HG02938 (cell line): ENCODE measurements around the gene DYNLT3.

Experiments
- ATAC-seq: cut with Tn5 transposase; IDR thresholded peaks from one replicate; pipeline ENCODE4 v1.9.1; 2021; ENCODE audit warnings: mild to moderate bottlenecking, moderate library complexity; ENCODE audit not compliant: unreplicated experiment

The DYNLT3 gene, protein sequence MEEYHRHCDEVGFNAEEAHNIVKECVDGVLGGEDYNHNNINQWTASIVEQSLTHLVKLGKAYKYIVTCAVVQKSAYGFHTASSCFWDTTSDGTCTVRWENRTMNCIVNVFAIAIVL

DNA sequence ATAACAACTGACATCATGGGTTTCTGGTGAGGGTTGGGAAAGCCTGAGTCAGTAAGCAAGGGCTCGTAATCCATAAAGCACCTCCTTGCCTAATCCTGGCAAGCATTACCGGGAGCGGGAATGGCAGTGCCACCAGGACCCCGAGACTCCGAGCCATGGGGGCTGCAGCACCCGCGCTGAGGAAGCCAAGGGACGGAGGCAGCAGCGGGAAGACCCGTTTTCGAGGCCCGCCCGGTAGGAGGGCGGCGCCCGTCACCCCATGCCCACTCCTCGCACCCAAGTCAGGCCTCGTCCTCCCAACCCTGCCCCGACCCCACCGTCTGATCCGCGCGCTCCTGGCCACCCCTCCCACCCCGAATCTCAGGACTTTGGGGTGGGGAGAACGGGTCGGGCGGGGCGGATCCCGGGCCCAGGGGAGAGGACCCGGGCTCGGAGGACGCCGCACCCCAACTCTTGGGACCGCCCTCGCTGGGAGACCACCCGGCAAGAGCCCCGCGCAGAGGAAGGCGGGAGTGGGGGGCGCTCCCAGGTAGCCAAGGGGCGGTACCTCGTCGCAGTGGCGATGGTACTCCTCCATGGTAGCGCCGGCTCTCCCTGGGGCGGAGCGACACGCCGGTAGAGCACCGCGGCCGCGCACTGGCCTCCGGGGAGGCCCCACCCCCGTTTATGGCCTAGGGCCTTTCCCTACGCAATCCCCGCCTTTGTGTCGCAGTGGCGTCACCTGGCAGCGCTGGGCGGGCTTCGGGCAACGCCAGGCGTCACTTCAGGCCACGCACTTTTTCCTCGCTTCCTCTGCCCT, at the start of gene DYNLT3:
TSS of gene DYNLT3 (minus strand) at position 638 of the 799 bp plus-strand sequence. CDS start at position 577, 61 bp downstream.
- ATAC-seq, result peak; percentile 98

- ATAC-seq, result no peak
These were observed 49.1 kb upstream of the DYNLT3 start for GRCh38 chrX:37896511-37896890.

DNA sequence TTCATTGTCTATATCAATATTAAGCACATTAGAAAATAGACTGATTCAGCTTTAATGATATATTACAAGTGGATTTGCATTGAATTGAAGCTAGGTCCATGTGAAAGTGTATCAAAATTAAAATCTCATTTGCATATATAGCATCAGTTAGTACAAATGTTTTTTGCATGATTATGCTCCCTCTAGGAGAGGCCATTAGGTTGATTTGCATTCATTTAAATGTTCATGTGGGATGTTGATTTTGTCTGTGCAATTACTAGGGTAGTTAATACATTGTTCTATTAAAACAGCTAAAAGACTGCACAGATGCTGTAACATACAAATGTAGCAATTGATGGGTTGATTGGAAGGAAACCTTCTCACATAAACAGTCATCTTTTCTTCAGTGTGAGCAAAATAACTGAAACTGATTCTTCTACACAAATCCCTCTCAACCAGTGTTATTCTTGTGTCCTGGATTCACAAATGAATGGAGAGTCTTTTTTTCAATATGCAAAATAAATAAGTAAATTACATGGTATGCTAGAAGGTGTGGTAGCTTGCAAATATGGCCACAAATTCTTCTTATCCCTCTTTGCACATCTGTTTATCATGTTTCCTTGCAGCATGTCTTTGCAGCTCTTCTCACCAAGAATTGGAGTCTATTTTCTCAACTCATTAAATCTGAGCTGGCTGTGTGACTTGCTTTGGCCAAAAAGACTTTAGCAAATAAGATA, 48.6 kb upstream of the DYNLT3 start:
- no peak for ATAC-seq

- ATAC-seq, result no peak
These were observed 47.4 kb upstream of the DYNLT3 start for GRCh38 chrX:37894725-37895124.

DNA sequence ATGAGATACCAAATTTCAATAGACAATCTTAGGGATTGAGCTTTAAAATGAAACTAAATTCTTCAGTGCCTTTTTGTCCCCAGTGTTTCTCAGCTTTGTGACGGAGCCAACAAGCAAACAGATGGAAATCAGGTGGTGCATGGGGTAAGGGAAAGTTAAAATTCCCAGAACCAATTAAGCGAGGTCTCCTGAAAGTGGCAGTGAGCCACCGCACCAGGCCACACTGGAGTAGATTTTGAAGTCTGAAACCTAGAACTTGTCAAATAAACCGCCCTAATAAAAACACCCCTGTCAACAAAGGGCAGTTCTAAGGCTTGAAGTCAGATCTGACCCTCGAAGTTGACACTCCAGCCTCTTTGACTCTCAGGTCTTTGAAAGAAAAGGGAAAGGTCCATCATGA, 40.6 kb upstream of the DYNLT3 start:
- no peak for ATAC-seq

GRCh38 chrX:37887347-37887746, 40.0 kb upstream of the DYNLT3 start:
- no peak for ATAC-seq

- no peak for ATAC-seq
These were observed 35.8 kb upstream of the DYNLT3 start for GRCh38 chrX:37883196-37883595.

- no peak for ATAC-seq
These were observed 32.3 kb upstream of the DYNLT3 start for GRCh38 chrX:37879692-37880091.

DNA sequence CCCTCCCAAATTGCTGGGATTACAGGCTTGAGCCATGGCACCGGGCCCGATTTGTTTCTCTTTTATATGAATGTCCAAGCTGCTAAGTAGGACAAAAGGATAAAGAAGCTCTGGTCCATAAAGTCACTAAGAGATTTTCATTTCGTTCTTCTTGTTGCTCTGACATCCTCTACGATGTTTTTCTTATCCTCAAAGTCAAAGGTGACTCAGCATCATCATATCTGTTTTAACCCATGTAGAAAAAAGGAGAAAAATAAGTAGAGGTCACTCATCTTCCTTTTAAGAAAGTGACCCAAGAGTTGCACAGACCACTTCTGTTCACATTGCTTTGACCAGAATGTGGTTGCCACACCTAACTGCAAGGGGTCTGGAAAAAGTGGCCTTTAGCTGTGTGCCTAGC, 29.3 kb upstream of the DYNLT3 start:
- ATAC-seq, result no peak

DNA sequence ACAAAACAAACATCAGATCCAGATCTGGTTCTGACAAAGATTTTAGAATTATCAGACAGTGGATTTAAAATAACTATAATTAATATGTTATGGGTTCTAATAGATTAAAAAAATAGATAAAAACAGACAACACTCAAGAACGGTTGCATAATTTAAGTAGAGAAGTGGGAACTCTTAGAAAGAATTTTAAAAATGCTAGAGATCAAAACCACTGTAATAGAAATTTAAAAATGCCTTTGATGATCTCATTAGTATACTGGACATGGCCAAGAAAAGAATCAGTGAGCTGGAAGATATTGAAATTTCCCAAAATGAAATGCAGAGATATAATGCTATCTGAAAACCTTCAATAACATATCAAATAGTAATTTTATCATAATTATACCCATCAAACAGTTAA, 28.3 kb upstream of the DYNLT3 start:
- ATAC-seq, result no peak

DNA sequence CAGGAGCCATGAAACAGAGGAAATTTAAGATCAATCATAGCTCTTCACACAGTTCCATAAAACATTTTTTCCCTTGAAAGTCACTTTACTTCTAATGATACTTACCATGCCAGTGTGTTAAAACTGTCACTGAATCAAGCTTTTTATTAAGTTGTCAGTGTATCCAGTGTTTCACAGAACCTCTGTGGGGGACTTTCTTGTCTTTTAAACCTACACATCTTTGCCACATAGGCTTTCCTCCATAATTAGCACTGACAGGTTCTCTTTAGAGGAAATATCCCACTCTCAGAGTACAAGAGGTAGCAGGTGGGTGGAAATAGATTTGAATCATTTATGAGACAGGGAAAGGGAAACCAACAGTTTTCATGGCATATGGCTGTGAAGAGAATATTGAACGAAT, 25.8 kb upstream of the DYNLT3 start:
- no peak for ATAC-seq

- no peak for ATAC-seq
These were observed 24.9 kb upstream of the DYNLT3 start for GRCh38 chrX:37872303-37872655.

DNA sequence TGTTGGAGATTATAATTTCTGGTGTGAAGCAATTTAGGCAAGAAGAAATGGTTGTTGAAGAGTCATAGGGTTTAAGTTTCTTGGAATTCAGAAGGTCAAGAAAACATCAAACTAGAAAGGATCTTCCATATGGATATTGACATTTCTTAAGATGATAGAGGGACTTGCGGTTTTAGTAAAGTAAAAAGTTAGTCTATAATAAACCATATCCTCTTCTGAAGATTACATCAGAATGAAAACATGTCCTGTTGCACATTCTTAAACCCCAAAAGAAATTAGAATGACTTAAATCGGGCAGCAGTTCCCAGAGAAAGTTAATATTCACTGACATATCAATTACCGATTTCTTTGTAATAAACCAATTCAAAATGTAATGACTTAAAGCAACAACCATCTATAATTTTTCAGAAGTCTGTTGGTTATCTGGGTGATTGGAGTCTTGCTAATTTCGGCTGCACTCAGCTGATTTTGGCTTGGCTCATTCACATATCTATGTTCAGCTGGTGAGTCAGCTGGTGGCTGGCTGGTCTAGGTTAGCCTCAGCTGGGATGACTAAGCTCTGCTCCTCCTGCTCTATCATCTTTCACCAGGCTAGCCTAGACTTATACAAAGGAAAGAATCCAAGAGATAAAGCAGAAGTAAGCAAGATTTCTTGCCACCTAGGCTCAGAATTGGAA, 24.4 kb upstream of the DYNLT3 start:
- ATAC-seq, result no peak

GRCh38 chrX:37867536-37868153, 20.3 kb upstream of the DYNLT3 start:
- no peak for ATAC-seq

- ATAC-seq, result no peak
These were observed 16.4 kb upstream of the DYNLT3 start for GRCh38 chrX:37863728-37864127.

- no peak for ATAC-seq
These were observed 15.5 kb upstream of the DYNLT3 start for GRCh38 chrX:37862851-37863250.

DNA sequence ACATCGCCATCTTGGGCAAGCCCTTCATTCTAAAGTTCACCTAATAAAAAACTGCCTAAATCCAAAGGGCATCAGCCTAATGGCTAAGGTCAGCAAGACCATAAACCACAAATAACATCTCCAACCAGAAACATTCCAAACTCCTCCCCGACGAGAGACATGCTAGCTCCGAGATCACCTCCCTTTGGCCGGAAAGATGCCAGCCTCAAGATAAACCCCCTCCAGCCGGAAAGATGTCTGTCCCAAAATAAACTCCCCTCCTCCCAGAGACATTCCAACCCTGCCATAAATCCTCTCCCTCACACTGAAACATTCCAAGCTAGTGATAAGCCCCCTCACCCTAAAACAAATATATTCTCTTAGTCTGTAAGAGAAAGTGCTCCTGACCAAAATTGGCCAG, 13.3 kb upstream of the DYNLT3 start:
- no peak for ATAC-seq

- ATAC-seq, result no peak
These were observed 7.4 kb upstream of the DYNLT3 start for GRCh38 chrX:37854748-37855147.

- ATAC-seq, result no peak
These were observed 6.8 kb upstream of the DYNLT3 start for GRCh38 chrX:37854148-37854547.

DNA sequence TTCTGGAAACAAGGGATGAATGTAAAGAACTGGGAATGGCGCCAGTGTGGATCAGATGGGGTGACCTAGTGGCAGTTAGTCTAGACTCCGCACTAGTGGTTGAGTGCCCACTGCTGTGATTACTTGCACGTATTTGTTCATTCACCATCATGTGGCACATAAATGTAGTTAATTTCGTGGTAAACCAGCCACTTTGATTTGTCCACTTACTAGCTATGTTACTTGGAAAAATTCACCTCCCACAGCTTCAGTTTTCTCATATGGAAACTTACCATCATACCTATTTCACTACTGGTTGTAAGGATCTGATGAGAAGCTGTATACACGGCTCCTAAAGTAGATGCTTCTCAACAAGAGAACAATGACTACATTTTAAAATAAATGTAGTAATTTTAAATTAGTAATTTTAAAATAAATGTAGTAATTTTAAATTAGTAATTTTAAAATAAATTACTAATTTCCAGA, 394 bp upstream of the DYNLT3 start:
- peak; percentile 29 for ATAC-seq

GRCh38 chrX:37846558-37846933, 825 bp downstream of the DYNLT3 start:
- no peak for ATAC-seq
